ENCODE measurements around the gene ZSWIM4.
"Not testable (repeated sequence)": the region's sequence is repeated elsewhere in the genome, so short reads cannot be mapped to it uniquely, and the experiment has no call there.

ZSWIM4 gene

DNA sequence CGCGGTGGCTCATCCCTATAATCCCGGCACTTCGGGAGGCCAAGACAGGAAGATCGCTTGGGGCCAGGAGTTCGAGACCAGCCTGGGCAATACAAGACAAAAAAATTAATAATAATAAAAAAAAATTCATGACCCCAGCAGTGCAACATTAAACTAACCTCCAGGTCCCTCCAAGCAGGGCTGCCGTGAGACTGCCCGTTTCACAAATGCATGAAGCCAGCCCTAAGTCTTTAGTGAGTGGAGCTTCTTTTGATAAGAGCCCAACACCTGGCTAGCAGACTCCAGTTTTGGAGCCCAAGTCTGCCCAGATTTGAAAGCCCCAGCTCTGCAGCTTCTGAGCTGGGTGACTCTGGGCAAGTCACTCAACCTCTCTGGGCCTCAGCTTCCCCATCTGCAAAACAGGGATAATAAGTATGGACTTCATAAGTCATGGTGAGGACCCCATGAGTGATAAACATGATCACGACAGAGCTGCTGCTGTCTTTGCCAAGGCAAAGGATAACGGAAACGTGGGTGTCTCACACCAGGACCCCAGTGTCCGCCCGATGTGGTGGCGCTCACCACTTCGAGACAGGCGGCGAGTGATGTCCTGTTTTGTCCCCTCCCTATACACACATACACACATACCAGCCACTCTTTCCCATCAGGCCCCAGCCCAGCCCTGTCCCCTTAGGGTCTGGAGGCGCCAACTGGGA lies 43.3 kb downstream of the ZSWIM4 start:
- DNase-seq: no peak

DNA sequence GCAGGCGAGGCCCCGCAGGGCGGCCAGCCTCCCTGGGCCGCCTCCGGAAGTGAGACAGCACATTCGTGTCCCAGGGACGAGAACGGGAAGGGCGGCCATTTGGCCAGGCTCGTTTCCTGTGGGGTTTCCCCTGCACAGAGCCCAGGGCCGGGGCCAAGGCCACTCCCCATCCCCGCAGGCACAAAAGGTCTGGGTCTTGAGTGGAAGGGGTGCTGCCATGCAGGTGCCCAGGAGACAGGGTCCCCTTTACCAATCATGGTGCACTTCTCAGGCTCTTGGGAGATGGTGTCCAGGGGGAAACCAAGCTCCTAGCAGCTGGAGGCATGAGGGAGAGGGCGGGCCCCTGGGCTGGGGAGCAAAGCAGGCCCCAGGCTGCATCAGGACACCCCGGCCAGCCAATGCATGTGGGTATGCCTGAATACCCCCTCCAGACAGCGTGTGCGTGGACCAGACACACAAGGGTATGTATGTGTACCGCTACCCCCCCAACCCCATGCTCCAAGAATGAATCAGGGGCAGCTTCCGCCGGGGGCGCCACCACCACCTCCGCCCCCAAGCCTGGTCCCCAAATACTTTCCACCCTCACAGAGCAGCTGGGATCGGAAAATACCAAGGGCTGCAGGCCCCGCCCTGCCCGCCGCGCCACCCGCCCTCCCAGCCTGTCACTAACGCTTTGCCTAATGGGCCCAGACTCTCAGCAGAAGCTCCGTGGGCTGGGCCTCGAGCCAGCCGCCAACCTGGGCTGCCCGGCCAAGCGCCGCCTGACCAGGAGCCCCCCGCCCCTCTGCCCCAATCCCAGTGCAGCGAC lies 44.1 kb downstream of the ZSWIM4 start:
- peak; percentile 87 for DNase-seq

DNA sequence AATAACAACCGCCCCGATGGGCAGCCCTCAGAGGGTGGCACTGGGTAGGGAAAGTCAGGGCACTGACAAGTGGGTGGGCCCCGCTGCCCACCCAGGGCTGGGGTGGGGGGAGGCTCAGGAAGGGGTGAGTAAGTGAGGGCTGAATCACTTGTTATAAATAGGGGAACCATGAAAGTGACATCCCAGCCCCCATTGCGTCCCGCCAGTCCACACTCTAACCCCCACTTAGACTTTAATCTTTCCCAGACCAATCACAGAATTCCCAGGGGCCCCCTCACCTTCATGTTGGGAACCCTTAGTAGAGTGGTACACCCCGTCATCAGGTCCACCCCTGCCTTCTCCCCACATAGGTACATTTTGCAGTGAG lies 44.7 kb downstream of the ZSWIM4 start:
- no peak for DNase-seq

DNA sequence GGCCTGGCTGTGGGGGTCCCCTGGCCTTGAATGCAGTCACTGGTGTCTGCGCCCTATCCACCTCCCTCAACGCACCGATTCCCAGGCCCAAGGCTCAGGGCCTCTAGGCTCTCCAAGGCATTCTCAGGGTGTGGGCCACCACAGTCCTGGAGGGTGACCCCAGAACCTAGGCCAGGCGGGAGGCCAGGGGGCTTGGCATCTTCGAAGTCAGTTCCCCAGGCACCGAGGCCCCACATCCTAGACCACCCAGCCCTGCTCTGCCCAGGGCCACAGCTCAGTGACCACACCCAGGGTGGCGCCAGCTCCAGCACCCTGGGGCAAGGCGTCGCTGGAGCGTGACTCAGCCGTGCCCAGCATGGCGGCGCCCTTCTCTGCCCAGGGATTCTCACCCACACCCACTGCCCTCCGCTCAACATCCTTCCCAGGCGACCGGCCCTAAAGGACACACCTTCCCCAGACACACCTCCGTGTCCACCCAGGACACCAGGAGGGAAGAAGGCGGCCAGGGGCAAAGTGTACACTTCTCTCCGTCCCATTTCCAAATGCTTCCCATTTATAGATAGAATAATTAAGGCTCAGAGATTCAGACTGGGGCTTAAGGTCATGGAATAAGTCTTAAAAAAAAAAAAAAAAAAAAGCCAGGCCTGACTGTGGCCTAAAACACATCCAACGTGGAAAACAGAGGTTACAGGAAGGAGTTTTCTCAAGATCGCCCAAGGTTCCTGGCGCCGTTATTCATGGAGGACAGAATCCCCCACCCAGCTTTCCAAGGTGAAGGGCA lies 45.3 kb downstream of the ZSWIM4 start:
- peak; percentile 55 for DNase-seq

- no peak for DNase-seq
Measured at GRCh38 chr19:13841086-13841961, 46.1 kb downstream of the ZSWIM4 start.

GRCh38 chr19:13841962-13842290 lies 46.7 kb downstream of the ZSWIM4 start:
- no peak for DNase-seq

DNA sequence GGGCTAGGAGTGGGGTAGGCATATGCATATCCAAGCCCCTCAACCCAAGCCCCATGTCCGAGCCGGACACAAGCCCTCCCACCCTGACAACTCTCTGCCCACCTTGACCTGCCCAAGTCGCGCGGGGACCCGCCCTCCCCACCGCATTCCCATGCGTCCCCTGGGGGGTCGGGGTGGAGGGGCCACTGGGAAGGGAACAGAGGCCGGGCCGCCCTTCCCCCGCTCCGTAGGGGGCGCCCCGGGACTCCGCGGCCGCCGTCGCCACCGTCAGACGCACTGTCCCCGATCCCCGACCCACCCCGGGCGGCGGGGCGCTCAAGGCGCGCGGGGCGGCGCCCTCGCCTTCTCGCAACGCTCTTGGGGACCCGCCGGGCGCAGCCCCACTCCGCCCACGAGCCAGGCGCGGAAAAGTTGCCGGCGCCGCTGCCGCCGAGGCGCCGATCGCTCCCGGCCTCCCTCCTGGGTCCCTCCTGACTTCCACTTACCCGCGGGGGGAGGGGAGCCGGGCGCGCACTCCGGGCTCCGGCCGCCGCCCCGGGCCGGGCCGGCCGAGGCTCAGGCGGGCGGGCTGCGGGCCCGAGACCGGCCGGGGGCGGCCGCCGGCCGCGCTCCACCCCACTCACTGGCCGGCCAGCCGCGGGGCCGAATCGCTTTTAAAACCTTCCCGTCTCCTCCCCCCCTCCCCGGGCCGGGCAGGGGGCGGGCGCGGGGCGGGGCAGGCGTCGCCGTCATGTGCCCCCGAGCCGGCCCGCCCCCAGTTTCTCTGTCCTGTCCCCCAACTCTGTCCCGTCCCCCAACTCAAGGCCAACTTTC lies 47.3 kb downstream of the ZSWIM4 start:
- peak; percentile 71 for DNase-seq

DNA sequence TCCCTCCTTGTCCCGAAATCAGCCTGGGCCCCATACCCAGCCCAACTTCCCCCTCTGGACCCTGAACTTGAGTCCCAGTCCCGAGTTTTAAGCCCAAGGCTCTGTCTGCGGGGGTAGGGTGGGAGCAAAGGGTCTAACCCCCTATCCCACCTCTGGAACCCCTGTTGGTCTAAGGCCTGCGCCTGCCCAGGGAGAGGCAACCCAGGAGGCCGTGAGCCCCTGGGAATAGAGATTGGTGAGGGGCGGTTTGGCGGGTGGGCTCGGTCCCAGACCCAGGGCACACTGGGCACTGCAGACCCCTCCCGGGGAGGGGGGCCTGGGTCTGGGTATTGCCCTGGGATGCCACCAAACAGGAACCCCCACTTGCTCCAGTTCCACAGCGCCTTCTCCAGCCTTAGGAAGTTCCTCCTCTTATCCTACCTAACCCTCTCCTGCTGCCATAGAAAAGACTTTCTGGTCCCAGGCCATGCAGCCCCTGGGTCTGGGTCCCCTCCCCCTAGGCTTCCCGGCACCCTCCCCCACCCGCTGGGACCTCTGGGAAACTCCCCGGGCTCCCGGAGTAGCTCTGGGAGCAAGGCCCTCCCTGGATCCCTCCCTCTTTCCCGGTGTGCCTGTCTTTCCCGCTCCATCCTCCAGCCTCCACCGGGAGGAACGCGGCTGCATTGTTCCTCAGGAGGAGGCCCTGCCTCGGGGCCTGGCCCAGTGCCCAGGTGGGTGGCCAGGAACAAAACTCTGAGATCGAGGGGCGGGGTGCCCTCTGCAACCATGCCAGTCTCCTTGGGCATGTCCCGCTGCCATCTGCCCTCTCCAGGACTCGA lies 48.1 kb downstream of the ZSWIM4 start:
- no peak for DNase-seq

GRCh38 chr19:13844130-13844631 lies 48.9 kb downstream of the ZSWIM4 start:
- DNase-seq: no peak

GRCh38 chr19:13846557-13847406 lies 51.5 kb downstream of the ZSWIM4 start:
- DNase-seq: peak; percentile 94

DNA sequence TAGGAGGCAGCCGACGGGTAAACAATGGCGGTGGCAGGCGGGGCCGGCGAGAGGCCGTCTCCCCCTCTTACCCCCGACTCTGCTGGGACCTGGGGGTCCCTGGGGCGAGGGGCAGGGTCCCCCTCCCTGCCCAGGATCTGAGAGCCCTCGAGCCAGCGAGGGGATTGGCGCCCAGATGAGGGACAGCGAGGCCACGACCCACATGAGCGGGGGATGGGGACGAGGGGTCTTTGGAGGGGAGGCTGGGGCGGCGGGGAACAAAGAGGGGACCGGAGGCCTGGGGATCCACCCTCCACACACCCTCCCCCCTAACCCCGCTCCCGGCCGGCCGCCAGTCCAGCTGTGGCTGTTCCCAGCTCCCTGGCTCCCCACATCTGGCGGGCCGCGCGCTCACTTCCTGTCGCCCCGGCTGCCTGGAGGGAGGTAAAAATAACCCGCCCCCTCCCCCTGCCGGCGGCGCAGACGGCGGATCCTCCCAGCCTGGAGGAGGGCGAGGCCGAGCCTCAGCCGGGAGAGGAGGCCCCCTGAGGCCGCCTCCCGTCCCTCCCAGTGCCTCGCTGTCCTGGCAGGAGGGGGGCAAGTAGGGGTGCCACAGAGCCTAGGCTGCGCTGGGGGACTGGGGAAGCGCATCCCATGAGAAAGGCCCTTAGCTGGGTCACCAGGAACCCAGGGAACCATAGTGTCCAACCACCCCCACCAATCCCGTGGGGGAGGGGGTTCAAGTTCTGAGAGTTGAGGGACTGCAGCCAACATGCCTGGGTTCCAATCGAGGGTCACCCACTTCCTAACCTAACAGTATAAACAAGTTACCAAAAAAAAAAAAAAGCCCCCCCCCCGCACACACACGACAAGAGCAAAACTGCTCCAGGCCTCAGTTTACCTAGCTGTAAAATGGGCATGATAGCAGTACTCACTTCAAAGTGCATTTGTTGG lies 52.4 kb downstream of the ZSWIM4 start:
- peak; percentile 84 for DNase-seq

GRCh38 chr19:13848340-13848677 lies 53.1 kb downstream of the ZSWIM4 start:
- DNase-seq: no peak

DNA sequence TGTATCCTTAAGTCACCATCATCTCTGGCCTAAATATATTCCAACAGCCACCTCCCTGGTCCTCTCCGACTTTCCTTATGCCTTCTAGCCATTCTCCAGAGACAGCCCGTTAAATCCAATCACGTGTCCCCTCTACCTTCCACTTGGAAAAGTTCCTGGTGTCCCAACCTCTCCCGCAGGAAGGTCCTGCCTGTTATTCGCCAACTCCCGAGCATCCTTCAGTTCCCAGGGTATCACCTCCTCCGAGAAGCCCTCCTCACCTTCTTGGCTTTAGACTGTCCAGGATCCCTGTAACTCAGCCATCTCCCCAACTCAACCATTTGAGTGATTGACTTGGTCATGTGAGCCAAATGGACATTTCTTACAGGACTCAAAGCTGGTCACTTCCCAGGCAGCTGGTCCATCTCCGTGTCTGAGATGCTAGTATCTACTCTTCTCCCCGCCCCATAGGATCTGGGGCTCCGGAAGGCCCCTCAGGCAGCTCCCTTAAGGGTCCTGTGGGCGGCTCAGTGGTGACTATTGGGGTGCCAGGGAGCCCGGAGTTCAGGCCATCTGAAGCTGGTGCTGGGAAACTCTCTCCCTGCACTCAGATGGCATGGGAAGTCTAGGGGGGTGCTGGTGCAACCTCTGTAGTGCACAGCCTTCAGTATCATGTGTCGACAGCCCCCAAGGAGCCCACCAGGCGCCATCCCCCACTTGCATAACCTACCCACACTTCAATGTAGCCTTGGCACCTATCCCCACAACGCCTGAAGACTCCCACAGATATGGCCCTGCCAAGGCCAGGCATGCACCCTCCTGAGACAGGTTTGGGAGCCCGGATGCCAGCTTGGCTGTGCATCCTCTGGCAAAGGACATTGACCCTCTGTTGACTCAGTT lies 53.8 kb downstream of the ZSWIM4 start:
- no peak for DNase-seq

DNA sequence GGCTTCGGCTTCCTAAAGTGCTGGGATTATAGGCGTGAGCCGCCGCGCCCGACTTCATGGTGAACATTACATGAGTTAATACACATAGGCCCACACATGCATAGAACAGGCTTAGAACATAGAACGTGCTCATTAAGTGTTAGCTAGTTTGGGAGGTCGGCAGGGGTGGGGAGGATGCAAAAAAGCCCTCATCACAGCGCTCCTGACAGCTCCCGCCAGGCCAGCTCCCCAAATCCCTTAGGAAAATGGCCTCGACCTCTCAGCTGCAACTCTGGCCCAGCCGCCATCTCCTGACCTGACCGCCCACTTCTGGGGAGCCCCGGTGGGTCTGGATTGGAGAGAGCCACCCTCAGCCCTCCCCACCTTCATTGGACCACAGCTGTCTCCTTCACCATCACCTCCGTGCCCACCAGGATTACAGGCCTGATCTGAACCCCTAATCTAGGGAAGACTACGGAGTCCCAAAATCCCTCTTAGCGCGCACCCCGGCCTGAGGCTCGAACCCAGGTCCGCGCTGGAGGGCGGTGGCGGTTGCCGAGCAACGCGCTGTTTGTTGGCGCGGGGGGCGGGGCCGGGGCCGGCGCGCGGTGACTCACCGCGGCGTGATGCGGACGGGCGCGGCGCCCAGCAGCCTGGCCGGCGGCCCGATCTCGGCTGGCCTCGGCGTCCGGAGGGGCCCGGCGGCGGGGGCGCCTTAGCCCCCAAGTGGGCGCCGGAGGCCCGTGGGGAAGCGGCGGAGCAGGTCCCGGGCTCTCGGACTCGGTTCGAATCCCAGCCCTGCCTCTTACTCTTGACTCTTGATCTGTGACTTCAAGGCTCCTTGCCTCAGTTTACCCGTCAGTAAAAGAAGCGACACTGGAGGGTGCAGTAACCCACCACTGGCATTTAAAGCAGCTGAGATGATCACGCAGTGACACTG lies 55.0 kb downstream of the ZSWIM4 start:
- DNase-seq: peak; percentile 51

DNA sequence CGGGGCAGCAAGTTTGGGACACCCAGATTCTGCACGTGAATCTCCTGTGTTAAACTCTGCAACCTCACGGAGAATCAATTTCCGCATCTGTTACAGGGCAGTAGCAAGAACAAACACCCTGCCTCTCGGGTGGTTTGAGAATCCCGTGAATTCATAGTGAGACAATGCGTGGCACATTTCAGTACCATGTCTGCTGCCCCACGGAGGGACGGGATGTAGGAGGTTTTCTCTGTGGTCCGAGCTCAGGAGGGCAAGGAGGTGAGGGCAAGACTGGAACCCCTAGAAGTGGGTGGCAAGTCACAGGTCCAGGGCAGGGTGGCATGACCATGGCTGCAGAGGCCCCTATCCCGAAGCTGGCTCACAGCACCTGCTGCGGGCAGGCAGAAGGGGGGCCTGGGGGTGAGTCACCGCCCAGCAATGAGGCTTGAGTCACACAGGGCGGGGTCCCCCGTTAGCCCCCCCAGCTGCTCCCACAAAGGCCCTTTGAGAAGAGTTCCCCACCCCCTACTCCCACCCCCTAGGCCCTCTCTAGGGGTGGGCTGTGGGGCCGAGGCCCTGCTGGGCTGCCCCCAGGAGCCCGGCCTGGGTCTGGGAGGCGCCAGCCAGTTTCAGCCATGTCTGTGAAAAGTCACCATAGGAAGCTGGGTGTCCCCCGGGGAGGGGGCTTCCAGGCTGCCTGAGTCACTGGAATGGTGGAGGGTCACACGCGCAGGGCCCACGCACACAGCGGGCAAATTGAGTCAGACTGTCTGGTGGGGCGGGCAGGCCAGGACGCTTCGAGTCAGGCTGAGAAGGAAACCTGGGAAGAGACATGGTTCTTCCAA lies 55.9 kb downstream of the ZSWIM4 start:
- peak; percentile 53 for DNase-seq

- not testable (repeated sequence) for DNase-seq
Measured at GRCh38 chr19:13851734-13852114, 56.5 kb downstream of the ZSWIM4 start.
